Measurements from ENCODE around the gene CNGA4.

CNGA4 gene, protein sequence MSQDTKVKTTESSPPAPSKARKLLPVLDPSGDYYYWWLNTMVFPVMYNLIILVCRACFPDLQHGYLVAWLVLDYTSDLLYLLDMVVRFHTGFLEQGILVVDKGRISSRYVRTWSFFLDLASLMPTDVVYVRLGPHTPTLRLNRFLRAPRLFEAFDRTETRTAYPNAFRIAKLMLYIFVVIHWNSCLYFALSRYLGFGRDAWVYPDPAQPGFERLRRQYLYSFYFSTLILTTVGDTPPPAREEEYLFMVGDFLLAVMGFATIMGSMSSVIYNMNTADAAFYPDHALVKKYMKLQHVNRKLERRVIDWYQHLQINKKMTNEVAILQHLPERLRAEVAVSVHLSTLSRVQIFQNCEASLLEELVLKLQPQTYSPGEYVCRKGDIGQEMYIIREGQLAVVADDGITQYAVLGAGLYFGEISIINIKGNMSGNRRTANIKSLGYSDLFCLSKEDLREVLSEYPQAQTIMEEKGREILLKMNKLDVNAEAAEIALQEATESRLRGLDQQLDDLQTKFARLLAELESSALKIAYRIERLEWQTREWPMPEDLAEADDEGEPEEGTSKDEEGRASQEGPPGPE

DNA sequence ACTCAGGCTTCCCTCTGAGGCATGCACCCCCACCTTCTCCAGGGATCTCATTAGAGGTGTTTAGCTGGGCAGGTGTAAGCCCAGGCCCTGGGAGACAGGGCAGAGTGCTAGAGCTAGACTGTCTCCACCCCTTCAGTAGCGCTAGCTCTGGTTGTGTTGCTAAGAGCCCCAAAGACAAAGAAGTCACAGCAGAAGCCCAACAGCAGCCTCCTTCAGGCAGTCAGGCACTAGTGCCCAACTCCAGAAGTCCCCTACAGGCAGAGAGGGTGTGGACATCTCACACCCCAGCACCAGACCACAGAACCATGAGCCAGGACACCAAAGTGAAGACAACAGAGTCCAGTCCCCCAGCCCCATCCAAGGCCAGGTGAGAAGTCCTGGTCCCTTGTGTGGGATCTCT lies at the start of gene CNGA4:
Gene CNGA4 (plus strand): TSS at position 188 of the 400 bp plus-strand sequence. CDS start 118 bp downstream, at position 306.
- no peak for DNase-seq
- in situ Hi-C loops (cut with HindIII; ENCODE audit: low pct_ligation_motif_present, low pct_unique_long_range_greater_than_20kb, low sequenced_read_pairs) = no loop called here

DNA sequence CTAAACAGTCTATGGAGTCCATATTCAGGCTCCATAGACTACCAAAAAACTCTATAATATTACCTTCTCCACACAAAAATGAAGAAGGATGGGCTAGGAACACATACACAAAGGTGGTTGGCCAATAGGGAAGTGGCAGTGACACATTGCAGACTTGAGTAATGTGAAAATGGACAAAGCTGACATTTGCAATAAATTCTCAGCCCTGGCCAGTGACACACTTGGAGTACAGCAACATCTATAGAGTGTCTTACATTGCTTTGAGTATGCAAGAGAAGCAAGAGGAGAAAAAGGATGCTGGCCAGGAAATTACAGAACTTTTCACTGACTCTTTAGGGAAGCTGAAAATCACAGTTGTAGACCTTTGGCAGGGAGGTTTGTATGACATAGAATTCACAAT lies 47.1 kb upstream of the CNGA4 start:
- DNase-seq = no peak
- in situ Hi-C loops (cut with HindIII; ENCODE audit: low pct_ligation_motif_present, low pct_unique_long_range_greater_than_20kb, low sequenced_read_pairs) = no loop called here

DNA sequence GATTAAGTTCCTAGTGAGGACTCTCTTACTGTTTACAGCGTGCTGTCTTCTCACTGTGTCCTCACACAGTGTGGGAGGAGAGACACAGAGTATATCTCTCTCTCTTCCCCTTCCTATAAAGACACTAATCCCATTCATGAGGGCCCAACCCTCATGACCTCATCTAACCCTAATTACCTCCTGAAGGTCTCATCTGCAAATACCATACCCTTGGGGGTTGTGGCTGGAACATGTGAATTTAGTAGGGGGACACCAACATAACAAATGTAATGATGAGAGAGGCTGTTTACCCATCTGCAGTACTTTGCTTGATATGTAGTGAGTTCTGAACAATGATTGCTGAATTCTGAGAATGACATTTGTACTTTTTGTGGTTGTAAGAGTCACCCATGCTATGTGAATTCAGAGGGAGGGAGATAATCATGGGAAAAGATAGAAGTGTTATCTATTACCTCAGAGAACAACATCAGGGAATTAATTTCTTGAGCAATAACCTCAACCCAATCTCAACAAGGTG lies 44.8 kb upstream of the CNGA4 start:
- in situ Hi-C loops (cut with HindIII; ENCODE audit: low pct_ligation_motif_present, low pct_unique_long_range_greater_than_20kb, low sequenced_read_pairs) = no loop called here
- no peak for DNase-seq

DNA sequence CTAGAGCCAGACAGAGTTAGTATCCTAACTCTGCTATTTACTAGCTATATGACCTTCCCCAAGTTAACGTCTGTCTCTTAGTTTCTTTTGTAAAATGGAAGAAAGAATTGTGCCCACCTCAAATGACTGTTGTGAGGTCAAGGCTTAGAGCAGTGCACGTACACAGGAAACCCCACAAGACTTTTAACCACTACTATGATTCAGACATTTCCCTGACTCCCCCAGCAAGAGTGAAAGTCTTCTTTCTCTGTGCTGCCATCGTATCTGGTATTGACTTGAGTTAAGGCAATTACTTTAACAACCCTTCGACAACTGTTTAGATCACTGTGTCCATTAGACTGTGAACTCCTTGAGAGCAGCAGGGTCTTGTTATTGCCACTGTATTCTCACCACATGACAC lies 42.5 kb upstream of the CNGA4 start:
- no peak for DNase-seq
- in situ Hi-C loops (cut with HindIII; ENCODE audit: low pct_ligation_motif_present, low pct_unique_long_range_greater_than_20kb, low sequenced_read_pairs) = no loop called here

DNA sequence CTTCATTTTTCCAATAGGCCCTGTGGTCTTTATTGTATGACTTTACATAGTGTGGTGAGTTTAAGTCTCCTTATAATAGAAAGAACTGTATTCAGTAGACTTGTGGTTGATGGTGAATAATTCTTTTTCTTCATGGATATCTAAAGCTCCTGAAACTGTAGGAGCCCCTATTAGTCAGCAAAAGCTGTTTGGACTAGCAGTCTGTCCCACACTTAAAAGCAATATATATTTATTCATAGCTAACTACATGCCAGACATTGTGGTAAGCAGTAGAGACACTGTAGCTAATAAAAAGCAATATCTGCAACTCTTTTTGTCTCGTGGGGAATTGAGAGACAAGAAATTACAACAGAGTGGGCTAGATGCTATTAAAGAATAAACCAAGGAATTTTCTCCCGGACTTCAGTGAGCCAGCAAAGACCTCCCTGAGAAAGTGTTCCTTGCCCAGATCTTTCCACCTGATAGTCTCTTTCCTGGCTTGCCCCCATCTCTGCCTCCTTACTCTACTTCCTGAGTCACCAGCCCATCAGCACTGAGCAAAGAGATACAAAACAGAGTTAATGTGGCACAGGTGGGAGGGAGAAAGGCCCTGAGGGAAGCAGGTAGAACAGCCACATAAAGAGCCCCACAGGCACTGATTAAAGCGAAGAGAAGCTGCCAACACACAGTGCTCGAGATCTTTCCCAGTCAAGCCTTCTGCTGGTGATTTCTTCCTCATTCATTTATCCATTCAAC lies 41.3 kb upstream of the CNGA4 start:
- in situ Hi-C loops (cut with HindIII; ENCODE audit: low pct_ligation_motif_present, low pct_unique_long_range_greater_than_20kb, low sequenced_read_pairs) = no loop called here
- DNase-seq = no peak

DNA sequence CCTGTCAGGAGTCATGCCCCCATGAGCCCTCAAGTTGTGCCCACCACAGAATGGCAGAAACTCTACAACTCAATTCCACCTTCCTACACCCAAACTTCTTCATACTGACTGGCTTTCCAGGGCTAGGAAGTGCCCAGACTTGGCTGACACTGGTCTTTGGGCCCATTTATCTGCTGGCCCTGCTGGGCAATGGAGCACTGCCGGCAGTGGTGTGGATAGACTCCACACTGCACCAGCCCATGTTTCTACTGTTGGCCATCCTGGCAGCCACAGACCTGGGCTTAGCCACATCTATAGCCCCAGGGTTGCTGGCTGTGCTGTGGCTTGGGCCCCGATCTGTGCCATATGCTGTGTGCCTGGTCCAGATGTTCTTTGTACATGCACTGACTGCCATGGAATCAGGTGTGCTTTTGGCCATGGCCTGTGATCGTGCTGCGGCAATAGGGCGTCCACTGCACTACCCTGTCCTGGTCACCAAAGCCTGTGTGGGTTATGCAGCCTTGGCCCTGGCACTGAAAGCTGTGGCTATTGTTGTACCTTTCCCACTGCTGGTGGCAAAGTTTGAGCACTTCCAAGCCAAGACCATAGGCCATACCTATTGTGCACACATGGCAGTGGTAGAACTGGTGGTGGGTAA lies 39.6 kb upstream of the CNGA4 start, which contains the start of gene OR52W1:
Gene OR52W1 (plus strand): TSS at position 51 of the 637 bp plus-strand sequence. CDS start 0 bp downstream, at position 51.
- in situ Hi-C loops (cut with HindIII; ENCODE audit: low pct_ligation_motif_present, low pct_unique_long_range_greater_than_20kb, low sequenced_read_pairs) = no loop called here
- no peak for DNase-seq

DNA sequence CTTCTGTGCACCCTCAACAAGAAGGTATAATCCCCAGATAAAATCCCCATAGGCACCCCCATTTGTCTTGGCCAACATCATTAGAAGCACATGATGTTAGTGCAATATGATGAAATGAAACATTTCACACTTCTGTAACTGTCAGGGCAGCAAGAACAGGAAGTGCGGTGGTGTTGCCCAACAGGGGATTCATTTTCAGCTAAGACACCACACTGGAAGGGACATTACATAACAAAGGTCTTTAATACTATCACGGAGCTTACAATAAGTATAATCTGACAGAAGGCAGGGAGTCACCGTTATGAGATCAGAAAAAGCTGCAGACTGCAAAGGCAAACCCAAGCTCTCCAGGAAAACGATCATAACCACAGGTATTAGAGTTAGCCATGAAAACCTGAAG lies 37.9 kb upstream of the CNGA4 start:
- DNase-seq = no peak
- in situ Hi-C loops (cut with HindIII; ENCODE audit: low pct_ligation_motif_present, low pct_unique_long_range_greater_than_20kb, low sequenced_read_pairs) = no loop called here

DNA sequence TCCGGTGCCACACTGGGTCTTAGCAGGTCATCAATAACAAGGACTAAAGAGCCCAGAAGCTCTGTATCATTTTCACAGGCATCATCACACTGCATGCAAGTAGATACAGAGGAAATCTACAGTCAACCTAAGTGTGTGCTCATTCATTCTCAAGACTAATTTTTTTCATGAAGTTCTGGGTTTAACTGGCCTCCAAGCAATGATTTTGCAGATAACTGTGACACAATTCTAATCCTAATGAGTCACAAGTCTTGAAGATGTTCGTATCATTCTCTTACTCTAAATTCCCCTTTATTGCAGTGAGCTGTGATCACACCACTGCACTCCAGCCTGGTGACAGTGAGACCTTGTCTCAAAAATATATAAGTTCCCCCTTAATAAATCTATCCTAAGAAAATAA lies 37.4 kb upstream of the CNGA4 start:
- in situ Hi-C loops (cut with HindIII; ENCODE audit: low pct_ligation_motif_present, low pct_unique_long_range_greater_than_20kb, low sequenced_read_pairs) = no loop called here
- no peak for DNase-seq

DNA sequence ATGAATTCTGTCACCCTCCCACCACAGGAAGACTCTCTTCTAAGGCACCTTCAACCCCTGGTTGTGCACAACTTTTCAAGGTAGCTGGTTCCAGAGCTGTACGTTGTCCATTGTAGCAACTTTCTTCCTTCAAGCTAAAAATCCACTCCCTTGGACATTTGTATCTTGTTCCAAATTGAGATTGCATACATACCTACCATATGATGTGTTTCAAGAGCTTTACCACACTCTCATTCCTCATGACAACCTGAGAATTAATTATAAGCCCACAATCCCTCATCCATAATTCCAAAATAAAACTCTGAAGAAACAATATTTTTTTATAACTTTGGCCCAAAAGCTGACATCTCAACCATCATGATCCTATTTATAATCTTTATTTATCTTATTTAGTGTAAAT lies 36.8 kb upstream of the CNGA4 start:
- in situ Hi-C loops (cut with HindIII; ENCODE audit: low pct_ligation_motif_present, low pct_unique_long_range_greater_than_20kb, low sequenced_read_pairs) = no loop called here
- DNase-seq = no peak

DNA sequence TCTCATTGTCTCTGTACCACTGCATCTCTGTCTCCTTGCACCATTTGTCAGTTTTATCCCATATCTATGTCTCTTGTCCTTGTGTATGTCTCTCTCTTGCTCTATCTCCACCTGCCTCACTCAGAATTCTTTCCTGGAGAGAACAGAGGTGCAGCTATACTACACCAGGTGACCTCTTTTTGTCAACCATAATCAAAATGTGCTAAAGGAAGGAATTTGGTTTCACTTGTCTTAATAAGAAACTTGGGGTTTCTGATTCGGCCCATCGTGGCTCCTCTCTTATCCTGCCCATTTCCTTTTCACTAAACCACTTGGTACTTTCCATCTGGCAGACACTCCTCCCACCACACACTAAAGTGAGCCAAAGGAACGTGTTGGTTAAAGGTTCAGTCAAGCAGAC lies 35.6 kb upstream of the CNGA4 start:
- in situ Hi-C loops (cut with HindIII; ENCODE audit: low pct_ligation_motif_present, low pct_unique_long_range_greater_than_20kb, low sequenced_read_pairs) = no loop called here
- no peak for DNase-seq

DNA sequence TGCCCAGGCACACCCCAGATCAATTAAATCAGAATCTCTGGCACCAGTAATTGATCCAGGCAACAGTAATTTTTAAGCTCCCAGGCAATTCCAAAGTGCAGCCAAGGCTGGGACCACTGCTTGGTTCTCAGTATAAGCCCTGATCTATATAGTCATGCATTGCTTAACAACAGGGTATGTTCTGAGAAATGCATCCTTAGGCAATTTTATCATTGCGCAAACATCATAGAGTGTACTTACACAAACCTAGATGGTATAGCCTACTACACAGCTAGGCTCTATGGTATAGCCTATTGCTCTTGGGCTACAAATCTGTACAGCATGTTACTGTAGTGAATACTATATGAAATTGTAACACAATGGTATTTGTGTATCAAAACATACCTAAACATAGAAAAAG lies 34.2 kb upstream of the CNGA4 start:
- no peak for DNase-seq
- in situ Hi-C loops (cut with HindIII; ENCODE audit: low pct_ligation_motif_present, low pct_unique_long_range_greater_than_20kb, low sequenced_read_pairs) = no loop called here

DNA sequence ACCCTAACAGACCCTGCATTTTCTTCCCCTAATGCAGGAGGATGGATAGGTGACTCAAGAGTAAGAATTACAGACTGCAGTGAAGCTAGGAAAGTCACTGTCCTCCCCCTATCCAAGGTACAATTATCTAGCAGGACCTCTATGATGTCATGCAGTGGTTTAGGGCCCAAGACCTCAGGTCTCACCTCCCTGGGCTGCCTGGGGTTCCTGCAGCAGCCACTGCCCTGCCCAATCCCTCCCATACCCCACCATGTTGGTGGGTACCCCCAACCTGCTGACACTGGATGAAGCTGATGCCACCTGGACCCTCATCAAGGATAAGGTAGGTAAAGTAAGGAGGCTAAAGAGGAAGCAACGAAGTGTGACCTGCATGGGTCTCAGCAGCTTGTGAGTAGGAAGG lies 33.5 kb upstream of the CNGA4 start, which contains the start of gene C11orf42:
Gene C11orf42 (plus strand): TSS at position 192 of the 400 bp plus-strand sequence. CDS start 59 bp downstream, at position 251.
- in situ Hi-C loops (cut with HindIII; ENCODE audit: low pct_ligation_motif_present, low pct_unique_long_range_greater_than_20kb, low sequenced_read_pairs) = no loop called here
- no peak for DNase-seq

DNA sequence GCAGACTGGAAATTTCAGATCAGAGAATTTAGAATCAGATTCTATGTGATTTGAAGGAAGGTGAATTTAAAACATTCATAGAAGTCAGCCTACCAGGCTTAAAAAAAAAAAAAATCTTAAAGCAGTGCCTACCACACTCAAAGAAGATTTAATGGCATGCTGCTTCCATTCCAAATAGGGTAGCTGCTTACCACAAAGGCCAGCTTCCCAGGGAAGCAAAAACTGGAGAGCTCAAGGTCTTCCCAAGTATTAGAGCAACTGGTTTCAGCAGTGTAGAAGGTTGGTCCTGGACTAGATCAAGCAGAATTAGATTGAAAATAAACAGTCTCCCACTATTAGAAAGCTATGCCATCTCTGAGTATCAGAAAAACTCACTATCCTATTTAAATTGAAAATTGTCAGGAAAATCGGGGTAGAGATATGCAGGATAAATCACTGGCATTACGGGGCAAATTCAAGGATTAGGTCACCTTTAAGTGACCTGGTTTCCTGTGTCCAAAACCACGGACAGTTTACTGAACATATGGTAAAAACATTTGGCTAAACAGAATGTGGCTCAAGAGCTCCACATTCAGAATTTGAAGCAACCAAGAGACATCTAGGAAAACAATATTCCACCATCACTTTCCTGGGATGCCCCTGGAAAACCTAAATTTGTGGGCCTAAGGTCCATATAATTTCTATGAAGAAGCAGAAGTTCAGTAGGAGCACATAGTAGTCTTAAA lies 32.3 kb upstream of the CNGA4 start:
- DNase-seq = no peak
- in situ Hi-C loops (cut with HindIII; ENCODE audit: low pct_ligation_motif_present, low pct_unique_long_range_greater_than_20kb, low sequenced_read_pairs) = no loop called here

DNA sequence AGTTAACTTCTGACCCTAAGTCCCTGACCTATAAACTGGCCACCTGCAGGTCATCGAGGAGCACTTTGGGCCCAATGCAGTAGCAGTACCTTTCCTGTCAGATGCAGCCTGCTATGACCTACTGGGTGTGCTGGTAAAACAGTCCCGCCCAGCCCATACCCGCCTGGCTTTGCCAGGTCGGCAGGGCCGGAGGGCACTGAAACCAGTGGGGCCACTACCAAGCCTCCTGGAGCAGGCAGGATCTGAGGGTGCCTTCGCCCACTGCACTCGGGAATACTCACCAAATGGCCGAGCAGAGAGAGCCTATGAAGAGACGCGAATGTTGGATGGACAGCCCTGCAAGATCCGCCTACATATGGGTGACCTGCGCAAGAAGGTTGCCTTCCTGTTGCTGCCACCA lies 29.1 kb upstream of the CNGA4 start:
- no peak for DNase-seq
- in situ Hi-C loops (cut with HindIII; ENCODE audit: low pct_ligation_motif_present, low pct_unique_long_range_greater_than_20kb, low sequenced_read_pairs) = no loop called here

DNA sequence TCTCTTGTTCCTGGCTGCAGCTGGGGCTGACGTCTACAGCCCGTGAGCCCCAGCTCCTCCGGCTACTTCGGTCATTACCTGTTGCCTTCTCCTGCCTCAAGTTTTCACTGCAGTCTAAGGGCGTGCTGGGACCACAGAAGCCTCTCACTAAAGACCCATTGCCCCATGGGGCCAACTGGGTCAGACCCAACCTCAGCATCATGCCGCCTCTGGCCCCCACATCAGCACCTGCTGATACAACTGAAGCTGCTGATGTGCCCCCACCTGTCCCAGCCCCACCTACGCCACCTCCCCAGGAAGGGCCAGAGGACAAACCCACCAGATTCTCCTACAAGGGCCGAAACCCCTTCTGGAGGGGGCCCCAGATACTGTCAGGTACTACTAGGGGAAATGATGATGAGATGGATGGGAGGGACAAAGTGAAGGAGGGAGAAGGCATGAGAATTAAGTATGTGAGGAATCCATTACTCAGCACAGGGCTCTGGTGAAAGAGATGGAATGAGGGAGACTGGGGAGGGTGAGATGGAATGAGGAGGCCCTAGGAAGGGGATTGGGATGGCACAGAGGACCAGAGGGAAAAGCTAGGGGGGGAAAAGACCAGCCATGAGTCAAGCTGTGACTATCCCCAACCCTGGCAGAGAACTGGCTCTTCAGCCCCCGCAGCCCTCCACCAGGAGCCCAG lies 28.5 kb upstream of the CNGA4 start:
- no peak for DNase-seq
- in situ Hi-C loops (cut with HindIII; ENCODE audit: low pct_ligation_motif_present, low pct_unique_long_range_greater_than_20kb, low sequenced_read_pairs) = no loop called here

DNA sequence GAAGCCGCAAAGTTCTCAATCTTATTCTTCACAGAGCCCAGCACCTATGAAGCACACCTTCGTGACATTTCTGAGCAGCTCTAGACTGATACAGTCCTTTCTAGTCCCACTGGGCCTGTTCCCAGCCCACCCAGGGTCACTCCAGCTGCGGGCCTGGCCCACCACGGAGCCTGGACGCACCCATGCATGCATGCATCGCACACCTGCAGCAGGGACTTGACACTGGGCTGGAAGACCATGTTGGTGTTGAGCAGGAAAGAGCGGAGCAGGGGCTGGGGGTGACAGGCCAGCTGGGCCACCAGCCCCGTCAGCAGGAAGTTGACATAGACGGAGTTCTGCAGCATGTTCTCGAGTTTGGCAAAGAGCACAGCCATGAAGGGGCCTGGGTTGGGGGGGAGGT lies 24.4 kb upstream of the CNGA4 start:
- no peak for DNase-seq
- in situ Hi-C loops (cut with HindIII; ENCODE audit: low pct_ligation_motif_present, low pct_unique_long_range_greater_than_20kb, low sequenced_read_pairs) = no loop called here

DNA sequence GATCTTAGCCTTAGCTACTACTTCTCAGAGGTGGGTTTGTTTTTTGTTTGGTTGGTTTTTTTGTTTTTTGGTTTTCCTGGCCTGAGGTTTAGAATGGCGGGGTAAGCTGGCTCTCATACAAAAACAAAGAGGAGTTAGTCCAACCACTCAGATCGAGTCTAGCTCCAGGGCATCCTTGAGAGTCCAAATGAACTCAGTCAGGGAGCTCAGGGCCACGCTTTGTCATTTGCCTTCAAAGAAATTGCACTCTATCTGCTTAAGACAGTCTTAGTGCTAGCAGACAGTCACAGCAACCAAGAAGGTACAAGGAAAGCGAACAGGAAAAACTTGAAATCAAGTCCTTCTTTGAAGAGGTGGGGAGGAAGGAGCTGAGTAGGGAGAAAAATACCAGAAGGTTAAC lies 22.4 kb upstream of the CNGA4 start:
- no peak for DNase-seq
- in situ Hi-C loops (cut with HindIII; ENCODE audit: low pct_ligation_motif_present, low pct_unique_long_range_greater_than_20kb, low sequenced_read_pairs) = no loop called here

DNA sequence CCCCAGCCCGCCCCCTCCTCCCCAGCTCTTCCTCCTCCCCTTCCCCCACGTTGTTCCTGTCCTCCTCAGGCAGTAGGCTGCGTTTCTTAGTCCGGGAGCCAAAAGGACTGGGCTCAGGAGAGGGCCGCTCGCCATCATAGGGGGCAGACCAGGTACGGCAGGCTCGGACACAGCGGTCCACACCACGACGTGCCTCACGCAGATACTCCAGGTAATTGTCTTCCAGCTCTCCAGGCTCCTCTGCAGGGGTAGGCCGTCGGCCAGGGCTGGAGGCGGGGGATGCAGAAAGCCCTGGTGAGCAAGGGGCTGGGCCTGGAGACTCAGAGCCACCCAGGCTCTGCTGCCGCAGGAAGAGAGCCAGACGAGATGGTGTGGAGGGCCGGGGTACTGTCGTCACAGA lies 21.2 kb upstream of the CNGA4 start:
- in situ Hi-C loops (cut with HindIII; ENCODE audit: low pct_ligation_motif_present, low pct_unique_long_range_greater_than_20kb, low sequenced_read_pairs) = no loop called here
- no peak for DNase-seq
